CD4-positive, alpha-beta T cell treated with Interleukin-15 for 4 hours (primary cell): ENCODE data around the gene PTPN13.
"Not testable (repeated sequence)": the region's sequence is repeated elsewhere in the genome, so short reads cannot be mapped to it uniquely, and the experiment has no call there.

ENCODE experiments used
- DNase-seq: peaks from one replicate; pipeline ENCODE4 v3.0.0-alpha.2; 2020; ENCODE audit warnings: low spot score

PTPN13 gene

DNA sequence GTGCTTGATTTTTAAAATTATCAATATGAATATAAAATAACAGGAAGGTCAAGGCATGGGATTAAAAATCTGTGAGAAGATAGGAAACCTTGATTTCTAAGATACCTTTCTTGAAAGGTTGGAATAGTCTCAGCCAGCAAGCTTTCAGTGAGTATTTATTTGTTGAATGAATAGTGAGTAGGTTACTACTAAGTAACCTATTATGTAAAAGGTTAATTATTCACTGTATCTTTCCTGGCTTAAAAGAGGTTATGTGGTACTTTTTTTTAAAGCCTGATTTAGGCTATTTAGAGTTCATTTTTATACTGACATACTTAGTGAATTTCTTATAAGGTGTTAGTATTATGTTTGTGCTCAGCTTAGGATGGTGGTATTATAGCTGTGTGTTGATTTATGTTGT is 123.5 kb downstream of the PTPN13 start:
- no peak for DNase-seq

DNA sequence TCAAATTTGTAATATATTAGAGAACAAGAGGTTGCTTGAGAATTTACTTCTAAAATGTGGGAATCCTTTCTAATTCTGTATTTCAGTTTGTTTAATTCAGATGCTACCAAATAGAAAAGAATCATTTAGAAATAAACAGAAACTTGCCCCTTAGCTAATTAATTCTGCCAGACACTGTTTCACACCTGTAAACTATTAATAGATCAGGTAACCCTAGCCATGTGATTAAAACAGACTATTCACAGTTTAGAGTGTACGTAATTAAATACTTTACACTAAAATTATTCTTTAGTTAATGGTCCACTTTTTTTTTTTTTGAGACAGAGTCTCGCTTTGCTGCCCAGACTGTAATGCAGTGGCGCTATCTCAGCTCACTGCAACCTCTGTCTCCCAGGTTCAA is 124.0 kb downstream of the PTPN13 start:
- no peak for DNase-seq

DNA sequence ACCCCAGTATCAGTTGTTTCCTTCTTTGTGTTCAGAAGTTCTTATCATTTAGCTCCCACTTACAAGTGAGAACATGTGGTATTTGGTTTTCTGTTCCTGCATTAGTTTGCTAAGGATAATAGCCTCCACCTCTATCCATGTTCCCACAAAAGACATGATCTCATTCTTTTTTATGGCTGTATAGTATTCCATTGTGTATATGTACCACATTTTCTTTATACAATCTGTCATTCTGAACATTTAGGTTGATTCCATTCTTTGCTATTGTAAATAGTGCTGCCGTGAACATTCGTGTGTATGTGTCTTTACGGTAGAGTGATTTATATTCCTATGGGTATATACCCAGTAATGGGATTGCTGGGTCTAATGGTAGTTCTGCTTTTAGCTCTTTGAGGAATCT is 125.0 kb downstream of the PTPN13 start:
- not testable (repeated sequence) for DNase-seq

DNA sequence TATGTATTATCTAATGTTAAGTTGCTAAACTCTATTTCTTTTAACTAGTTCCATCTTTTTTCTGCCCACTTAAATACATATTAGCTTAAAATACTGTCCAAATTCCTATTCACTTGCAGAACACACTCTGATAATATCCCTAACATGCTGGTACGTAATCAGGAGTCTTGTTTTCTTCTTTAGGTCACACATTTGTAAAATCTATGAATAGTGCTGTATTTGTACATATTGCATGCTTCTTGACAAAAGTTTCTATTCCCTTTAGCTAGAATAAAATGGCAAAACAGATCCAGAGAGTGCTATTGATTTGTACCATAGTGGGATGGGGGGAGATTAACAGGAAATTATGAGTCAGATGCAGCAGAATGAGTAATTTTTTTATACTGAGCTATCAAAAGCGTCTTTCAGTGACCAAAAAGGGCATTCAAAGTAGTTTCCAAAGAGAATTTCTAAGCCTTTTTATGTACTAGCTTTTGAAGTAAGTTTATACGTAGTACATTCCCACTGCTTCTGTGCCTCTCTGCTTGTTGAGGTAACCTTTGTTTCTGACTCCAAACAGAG is 126.5 kb downstream of the PTPN13 start:
- DNase-seq, result no peak

DNA sequence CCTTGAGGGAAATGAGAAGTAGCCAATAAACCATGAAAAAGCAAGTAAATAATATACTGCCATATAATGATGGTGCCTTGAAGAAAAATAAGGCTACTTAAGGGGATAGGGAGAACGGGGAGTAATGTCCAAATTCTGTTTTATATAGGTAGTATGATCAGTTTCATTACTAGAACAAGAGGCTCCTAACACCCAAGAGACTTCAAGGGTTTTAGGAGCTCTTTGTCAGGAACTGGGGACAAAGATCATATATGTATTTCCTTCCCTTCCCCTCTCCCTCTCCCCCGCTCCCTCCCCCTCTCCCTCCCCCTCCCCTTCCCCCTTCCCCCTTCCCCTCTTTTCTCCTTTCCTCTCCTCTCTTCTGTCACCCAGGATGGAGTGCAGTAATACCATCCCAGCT is 127.3 kb downstream of the PTPN13 start:
- no peak for DNase-seq

DNA sequence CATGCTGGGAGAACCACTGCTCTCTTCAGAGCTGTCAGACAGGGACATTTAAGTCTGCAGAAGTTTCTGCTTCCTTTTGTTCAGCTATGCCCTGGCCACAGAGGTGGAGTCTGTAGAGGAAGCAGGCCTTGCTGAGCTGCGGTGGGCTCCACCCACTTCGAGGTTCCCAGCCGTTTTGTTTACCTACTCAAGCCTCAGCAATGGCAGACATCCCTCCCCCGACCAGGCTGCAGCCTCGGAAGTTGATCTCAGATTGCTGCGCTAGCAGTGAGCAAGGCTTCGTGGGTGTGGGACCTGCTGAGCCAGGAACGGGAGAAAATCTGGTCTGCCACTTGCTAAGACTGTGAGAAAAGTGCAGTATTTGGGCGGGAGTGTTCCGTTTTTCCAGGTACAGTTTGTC is 136.2 kb downstream of the PTPN13 start:
- DNase-seq, result no peak

DNA sequence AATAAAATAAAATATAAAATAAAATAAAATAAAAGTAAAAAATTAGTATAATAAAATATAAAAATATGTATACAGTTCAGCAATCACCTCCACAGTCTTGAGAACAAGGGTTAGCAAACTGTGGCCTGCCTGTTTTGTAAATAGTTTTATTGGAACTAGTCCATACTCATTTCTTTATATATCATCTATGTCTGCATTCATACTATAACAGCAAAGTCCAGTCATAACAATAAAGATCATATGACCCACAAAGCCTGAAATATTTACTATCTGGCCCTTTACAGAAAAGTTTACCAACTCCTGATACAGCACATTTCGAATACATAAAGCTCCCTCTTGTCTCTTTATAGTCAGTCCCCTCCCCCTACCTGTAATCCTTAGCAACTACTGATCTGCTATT is 143.1 kb downstream of the PTPN13 start:
- DNase-seq, result no peak

DNA sequence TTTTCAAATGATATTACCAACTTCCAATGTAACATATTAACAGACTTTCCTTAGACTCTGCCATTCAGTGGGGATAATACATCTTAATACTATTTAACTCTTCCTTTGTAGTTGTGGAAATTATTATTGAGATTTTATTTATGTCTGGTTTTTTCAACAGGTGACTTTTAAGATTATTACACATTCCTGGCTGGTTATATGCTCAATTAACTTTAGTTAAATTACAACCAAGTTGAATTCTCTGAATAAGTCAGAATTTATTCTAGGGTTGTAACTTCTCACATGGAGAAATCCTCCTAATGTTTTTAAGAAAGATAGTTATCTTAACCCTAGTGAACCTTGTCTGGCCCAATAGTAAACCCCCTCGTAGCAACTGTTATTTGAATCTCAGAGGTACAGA is 147.7 kb downstream of the PTPN13 start:
- no peak for DNase-seq

DNA sequence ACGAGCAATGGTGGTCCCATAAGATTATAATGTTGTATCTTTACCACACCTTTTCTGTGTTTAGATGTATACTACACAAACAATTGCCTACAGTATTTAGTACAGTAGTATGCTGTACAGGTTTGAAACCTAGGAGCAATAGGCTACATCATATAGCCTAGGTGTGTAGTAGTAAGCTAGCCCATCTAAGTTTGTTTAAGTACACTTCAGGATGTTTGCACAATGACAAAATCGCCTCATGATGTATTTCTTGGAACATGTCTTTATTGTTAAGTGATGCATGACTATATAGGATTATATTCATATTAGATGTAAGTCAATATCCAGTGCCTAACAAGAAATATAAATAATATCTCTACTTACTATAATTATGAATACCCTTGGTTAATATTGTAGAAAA is 150.5 kb downstream of the PTPN13 start:
- DNase-seq, result no peak

DNA sequence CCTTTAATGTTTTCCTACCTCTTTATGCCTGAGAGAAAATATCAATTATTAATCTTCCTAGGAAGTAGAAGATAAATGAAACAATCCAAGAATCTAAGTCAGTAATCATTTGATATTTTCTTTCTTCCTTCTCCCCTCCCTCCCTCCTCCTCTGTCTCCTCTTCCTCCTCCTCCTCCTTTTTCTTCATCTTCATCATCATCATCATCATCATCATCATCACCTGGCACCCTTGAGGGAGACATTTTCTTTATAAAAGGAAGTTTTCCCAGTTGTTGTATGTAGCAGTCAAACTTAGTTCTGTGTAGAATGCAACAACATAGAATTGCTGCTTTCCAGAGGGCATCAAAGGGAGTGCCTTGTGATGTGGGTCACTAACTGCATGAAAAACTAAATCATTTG is 155.0 kb downstream of the PTPN13 start:
- no peak for DNase-seq

DNA sequence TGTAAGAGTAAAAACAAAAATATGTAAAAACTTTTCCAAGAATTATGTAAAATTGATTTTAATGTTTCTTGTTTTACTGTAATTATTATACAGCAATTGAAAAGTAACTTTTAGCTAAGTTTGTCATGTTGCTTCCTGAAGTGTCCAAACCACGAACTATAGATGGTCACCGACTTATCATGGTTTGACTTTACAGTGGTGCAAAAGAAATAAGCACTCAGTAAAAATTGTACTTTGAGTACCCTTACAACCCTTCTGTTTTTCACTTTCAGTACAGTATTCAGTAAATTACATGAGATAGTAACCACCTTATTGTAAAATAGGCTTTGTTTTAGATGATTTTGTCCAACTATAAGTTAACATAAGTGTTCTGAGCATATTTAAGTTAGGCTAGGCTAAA is 161.3 kb downstream of the PTPN13 start:
- no peak for DNase-seq

DNA sequence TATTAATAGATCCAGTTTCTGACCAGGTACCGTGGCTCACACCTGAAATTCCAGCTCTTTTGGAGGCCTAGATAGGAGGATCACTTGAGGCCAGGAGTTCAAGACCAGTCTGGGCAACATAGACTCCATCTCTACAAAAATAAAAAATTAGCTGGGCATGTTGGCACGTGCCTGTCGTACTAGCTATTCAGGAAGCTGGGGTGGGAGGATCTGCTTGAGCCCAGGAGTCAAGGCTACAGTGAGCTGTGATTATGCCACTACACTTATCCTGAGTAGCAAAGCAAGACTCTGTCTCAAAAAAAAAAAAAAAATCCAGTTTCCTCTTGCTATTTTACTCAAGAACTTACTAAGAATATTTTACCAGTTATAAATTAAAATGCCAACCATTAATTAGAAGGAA is 163.4 kb downstream of the PTPN13 start:
- no peak for DNase-seq

DNA sequence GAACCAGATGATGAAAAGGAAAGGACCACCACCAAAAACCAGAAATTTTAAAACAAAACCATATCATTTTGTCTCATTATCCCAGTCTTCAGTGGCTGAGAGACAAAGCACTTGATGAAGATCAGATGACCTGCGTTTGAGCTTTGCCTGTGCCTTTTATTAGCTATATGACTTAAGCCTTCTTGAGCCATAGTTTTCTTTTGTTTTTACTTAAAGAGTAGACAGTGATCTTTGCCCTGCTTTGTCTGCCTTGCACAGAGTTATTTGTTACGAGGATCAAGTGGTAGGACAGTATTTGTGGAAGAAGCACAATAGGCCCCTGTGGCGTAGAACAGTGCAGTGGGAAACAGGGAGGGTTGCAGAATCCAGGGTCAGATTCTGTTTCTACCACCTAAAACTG is 165.2 kb downstream of the PTPN13 start:
- no peak for DNase-seq

DNA sequence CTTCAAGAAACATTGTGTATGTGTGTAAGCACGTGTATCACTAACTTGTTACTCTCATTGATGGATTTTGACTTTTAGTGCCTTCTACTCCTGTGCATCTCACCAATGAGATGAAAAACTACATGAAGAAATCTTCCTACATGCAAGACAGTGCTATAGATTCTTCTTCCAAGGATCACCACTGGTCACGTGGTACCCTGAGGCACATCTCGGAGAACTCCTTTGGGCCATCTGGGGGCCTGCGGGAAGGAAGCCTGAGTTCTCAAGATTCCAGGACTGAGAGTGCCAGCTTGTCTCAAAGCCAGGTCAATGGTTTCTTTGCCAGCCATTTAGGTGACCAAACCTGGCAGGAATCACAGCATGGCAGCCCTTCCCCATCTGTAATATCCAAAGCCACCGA is 168.5 kb downstream of the PTPN13 start:
- DNase-seq, result no peak

DNA sequence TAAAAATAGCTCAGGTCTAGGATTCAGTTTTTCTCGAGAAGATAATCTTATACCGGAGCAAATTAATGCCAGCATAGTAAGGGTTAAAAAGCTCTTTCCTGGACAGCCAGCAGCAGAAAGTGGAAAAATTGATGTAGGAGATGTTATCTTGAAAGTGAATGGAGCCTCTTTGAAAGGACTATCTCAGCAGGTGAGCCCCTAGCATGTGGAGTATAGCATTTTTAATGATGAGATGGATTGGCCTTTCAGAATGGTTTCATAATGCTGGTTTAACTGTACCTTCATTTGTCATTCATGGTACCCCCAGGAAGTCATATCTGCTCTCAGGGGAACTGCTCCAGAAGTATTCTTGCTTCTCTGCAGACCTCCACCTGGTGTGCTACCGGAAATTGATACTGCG is 175.7 kb downstream of the PTPN13 start:
- no peak for DNase-seq

DNA sequence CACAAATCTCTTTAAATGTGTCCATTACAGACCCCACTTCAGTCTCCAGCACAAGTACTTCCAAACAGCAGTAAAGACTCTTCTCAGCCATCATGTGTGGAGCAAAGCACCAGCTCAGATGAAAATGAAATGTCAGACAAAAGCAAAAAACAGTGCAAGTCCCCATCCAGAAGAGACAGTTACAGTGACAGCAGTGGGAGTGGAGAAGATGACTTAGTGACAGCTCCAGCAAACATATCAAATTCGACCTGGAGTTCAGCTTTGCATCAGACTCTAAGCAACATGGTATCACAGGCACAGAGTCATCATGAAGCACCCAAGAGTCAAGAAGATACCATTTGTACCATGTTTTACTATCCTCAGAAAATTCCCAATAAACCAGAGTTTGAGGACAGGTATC is 177.0 kb downstream of the PTPN13 start:
- no peak for DNase-seq

DNA sequence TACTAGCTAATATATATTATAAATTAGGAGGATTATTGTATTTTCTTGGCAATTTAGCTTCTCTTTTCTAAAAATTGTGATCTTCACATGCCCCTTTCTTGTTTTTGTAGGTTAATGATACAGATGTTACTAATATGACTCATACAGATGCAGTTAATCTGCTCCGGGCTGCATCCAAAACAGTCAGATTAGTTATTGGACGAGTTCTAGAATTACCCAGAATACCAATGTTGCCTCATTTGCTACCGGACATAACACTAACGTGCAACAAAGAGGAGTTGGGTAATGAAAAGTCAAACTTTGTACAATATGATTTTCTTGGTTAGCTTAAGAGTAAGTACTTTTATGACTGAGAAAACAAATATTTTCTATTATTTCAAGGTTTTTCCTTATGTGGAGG is 180.9 kb downstream of the PTPN13 start:
- no peak for DNase-seq

DNA sequence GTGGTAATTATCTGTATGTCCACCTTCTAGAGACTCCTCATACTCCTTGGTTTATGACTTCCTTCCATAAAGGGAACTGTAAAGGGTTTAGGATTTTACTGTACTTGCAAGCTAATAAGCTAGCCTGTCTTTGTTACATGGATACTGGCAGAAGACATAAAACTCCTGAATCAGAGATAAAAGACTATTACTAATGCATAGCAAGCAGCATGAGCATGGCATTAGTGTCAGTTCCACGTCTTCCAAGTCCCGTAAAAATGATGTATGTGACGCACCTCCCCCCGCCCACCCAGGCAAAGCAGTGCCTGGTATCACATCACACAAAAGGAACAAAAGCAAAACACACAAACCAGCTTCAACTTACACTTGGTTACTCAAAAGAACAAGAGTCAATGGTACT is 184.1 kb downstream of the PTPN13 start:
- DNase-seq, result no peak

DNA sequence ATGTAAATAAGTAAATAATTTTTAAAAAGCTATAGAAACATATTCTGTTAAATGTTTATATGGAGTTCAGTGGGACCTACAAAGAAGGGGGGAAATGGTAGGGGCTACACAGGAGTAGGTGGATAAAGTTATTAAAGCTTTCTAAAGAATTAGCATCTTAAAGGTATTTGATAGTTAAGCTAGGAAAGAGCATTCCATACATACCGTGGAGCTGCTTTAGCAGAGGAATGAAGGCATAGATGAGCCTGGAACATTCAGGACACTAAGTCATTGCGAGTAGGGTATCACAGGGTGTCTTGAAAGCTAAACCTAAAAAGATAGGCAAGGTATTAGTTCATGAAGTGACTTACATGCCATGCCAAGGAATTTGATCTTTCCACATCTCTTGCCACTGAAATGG is 194.7 kb downstream of the PTPN13 start:
- DNase-seq, result no peak

DNA sequence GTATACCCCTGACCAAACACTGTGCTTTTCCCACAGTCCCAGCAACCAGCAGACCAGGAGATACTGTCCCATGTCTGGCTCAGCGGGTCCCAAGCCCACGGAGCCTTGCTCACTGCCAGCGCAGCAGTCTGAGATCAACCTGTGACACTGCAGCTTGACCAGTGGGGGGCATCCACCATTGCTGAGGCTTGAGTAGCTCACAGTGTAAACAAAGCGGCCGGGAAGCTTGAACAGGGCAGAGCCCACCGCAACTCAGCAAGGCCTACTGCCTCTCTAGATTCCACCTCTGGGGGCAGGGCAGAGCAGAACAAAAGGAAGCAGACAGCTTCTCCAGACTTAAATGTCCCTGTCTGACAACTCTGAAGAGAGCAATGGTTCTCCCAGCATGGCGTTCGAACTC is 197.0 kb downstream of the PTPN13 start:
- no peak for DNase-seq

DNA sequence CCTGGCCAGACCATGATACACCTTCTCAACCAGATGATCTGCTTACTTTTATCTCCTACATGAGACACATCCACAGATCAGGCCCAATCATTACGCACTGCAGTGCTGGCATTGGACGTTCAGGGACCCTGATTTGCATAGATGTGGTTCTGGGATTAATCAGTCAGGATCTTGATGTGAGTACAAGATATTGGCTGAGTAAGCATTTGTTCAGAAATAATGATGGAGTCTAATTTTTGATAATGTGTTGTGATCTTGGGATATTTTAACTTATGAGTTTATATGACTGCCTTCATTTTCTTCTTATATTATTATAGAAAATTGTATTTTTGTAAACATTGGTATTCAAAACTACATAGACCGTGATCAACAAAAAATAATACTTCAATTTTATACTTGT is 215.7 kb downstream of the PTPN13 start:
- DNase-seq, result no peak

DNA sequence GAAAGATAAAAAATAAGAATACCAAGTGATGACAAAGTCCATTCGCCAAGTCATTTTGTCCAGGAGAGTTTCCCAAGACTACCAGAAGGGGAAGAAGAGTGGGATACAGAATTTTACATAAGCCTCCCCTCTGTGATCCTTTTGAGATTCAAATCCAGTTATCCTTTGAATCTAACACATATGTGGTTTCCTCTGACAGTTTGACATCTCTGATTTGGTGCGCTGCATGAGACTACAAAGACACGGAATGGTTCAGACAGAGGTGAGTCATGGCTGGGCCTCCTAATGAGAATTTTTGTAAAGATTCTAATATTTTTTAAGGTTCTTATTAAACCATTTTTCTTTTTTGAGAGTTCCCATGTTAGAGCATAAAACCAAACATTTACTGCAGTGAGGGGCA is 216.7 kb downstream of the PTPN13 start:
- DNase-seq, result no peak

DNA sequence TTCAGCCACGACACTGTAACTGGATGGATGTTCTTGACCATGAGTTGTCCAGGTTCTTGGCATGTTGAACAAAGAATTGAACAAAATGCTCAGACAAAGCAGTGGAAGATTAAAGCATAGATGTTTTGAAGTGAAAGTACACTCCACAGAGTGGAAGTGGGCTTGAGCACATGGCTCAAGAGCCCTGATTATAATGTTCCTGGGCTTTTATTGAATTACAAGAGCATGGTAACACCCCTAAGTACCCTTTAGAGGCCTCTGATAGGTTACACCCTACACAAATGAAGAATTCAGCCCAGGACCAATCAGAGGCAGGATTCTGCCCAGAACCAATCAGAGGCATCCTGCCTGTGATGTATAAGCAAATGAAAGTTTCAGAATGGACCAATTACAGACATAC is 221.5 kb downstream of the PTPN13 start:
- no peak for DNase-seq

DNA sequence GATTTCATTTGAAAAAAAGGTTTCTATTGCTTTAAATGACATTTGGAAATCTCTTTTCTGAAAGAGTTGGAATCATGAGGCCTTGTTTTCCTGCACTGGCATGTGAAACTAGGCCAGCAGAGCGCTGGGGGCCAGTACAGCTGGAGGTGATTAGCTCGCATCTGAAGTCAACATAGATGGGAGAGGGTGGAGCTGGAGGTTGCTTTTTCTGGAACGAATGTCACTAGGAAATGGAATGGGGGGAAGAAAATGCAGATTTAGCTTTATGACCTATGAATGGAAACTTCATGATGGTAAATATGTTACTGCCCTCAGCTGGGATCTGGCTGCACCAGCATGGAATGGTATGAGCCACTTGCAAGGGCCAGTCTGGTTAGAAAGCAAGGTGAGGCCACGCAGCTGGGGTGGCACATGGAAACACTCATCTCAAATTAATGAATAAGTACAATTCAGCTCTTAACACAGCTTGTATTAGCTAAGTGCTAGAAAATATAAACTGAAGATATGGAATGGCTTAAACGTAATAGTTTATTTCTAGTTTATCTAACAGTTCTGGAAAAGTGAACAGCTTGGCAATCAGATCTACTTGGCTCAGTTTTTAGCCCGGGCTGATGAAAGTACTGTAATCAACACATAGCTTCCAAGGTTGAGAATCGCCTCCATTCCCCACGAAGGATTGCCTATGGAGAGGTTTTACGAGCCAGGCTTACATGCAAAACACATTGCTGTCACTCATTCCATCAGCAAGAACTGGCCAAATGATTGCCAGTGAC is 222.6 kb downstream of the PTPN13 start:
- DNase-seq, result no peak
